Transverse colon (tissue), 4 donors: ENCODE measurements around the gene PSD. TPM values are rescaled to one million over a fixed set of nuclear protein-coding genes. Genes with fewer than 3 reads are reported as not detected.

Source experiments
- DNase-seq: peaks from one replicate; pipeline ENCODE4 v3.0.0-alpha.2; 2019
- H3K27ac ChIP-seq, 4 donors: fragments of 200-600 bp; sonication (generic); 2 replicates each; pipeline ENCODE4 v1.5.1; 2016 to 2018; ENCODE audit warnings: inconsistent platforms in 4 of 4
- H3K27me3 ChIP-seq: fragments of 200-600 bp; sonication (generic); 2 replicates; pipeline ENCODE4 v1.5.1; 2017; ENCODE audit warnings: inconsistent platforms
- H3K36me3 ChIP-seq, 4 donors: fragments of 200-600 bp; sonication (generic); 2 replicates each; pipeline ENCODE4 v1.5.1; 2017 to 2019; ENCODE audit warnings: inconsistent platforms in 4 of 4
- H3K4me1 ChIP-seq, 4 donors: fragments of 200-600 bp; sonication (generic); 2 replicates each; pipeline ENCODE4 v1.5.1; 2017 to 2020; ENCODE audit warnings: inconsistent platforms in 4 of 4
- H3K4me3 ChIP-seq, 4 donors: fragments of 200-600 bp; sonication (generic); 1 replicate in 1 of 4; 2 replicates in 3 of 4; pipeline versions ENCODE4 v1.5.1 to v1.6.1; 2017 to 2019; ENCODE audit warnings: inconsistent platforms in 4 of 4
- H3K9me3 ChIP-seq, 2 donors: fragments of 200-600 bp; sonication (generic); 2 replicates each; pipeline ENCODE4 v1.5.1; 2017 to 2019; ENCODE audit warnings: inconsistent platforms in 2 of 2
- CTCF ChIP-seq, 5 experiments: fragments of 200-600 bp in 3 of 5; fragments of 450-650 bp in 2 of 5; sonication (generic) in 3 of 5; IDR thresholded peaks; 1 replicate in 2 of 5; 2 replicates in 3 of 5; pipeline ENCODE4 v1.5.1; 2016 to 2017; ENCODE audit warnings: antibody characterized with exemption in 5 of 5, inconsistent platforms in 3 of 5, mild to moderate bottlenecking in 2 of 5, moderate library complexity in 1 of 5
- EP300 ChIP-seq: sonication (generic); formaldehyde crosslinking; IDR thresholded peaks from one replicate; pipeline ENCODE4 v1.6.1; 2017; ENCODE audit warnings: antibody characterized with exemption, low read depth
- POLR2A ChIP-seq: fragments of 450-650 bp; IDR thresholded peaks from one replicate; pipeline ENCODE4 v1.6.1; 2016; ENCODE audit warnings: antibody characterized with exemption, mild to moderate bottlenecking, moderate library complexity
- POLR2AphosphoS5 ChIP-seq, 3 donors: sonication (generic); formaldehyde crosslinking; IDR thresholded peaks; one replicate each; pipeline ENCODE4 v1.6.1; 2016; ENCODE audit warnings: antibody characterized with exemption in 3 of 3
- WGBS, 2 donors: methylation state at CpG; one replicate each; pipeline ENCODE4 v1.1.5; 2018; ENCODE audit warnings: low coverage in 1 of 2; 5-methylcytosine and 5-hydroxymethylcytosine counted together
- in situ Hi-C, 4 donors: fragments of 200-750 bp; cut with MboI; loops; one replicate each; pipeline versions ENCODE4 v1.15.0 to v1.15.1; 2017; ENCODE audit warnings: low sequenced_read_pairs in 3 of 4, low pct_ligation_motif_present in 1 of 4, low pct_unique_long_range_greater_than_20kb in 1 of 4
- intact Hi-C: fragments of 100-400 bp; cut with DNase I; formaldehyde crosslinking; loops from one replicate; pipeline ENCODE4 v1.15.1; 2023; ENCODE audit warnings: low total_unique reads
- total RNA-seq, 4 donors: library from RNA; depleted of rRNA; stranded (reverse); fragments of >200 nt; gene quantifications; one replicate each; pipeline ENCODE4 v1.1.0, GENCODE V29; 2016

Gene PSD
- total RNA-seq, 4 donors from 2014 or later, result 38.9 to 56.1 (median 49.4) TPM

DNA sequence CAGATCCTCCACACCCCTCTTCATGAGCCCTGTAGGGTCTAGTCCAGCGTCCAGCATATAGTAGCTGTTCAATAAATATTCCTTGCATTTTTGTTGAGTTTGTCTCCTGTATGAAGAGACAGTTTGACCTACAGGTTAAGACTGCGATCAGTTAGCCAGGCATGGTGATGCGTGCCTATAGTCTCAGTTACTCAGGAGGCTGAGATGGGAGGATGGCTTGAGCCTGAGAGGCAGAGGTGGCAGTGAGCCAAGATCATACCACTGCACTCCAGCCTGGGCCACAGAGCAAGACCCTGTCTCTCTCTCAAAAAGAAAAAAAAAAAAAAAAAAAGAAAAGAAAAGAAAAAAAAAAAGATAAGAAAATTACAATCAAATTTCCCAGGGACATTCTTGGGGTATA, 18.9 kb upstream of the PSD start:
- H3K4me1 ChIP-seq, result peaks cover 0 to 29% (median 5%) of the 10 kb centered on the region in 4 donors
- WGBS, 2 donors, result 100% methylated on average over 3 of the region's 3 CpGs; no CpG with 5 or more reads in 1 of the 2 donors
- H3K27ac ChIP-seq, result no peak overlapping the region
- H3K27me3 ChIP-seq, result peaks cover 23% of the 10 kb centered on the region
- no peaks in the 10 kb centered on the region for H3K9me3 ChIP-seq
- in situ Hi-C loops (no loop called here), intact Hi-C loops (no loop called here)
- TF ChIP-seq POLR2A (no peak), CTCF (IDR thresholded peaks at IDR 0.05) (no peak), EP300 (no peak), POLR2AphosphoS5 (IDR thresholded peaks at IDR 0.05) (no peak)
- H3K4me3 ChIP-seq, result no peak overlapping the region
- no peaks in the 10 kb centered on the region for H3K36me3 ChIP-seq
- no peak for DNase-seq

DNA sequence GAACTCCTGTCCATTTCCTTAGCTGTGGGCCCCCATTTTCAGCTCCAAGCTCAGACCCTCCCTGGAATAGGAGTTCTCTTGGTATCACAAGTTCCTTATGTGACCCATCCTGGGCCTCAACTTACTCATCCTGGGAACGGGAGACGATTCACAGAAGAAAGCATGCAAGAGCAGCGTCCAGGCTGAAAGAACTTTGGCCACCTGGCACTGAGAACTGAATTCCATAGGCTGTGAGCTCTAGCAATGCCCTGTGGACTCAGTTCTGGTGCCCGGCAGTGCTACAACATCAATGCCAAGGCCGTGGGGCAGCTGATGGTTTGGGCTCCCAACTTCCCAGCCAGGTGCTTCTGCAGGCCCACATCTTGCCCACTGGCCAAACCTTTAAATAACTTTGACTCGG, 17.7 kb upstream of the PSD start:
- Histone ChIP-seq H3K36me3 (no peaks in the 10 kb centered on the region), H3K4me1 (peaks cover 6 to 36% (median 13%) of the 10 kb centered on the region in 4 donors), H3K27me3 (peaks cover 23% of the 10 kb centered on the region), H3K4me3 (peak overlapping the region in 1 of 4 donors; percentile 28), H3K9me3 (no peaks in the 10 kb centered on the region), H3K27ac (no peak overlapping the region)
- intact Hi-C loops (no loop called here), in situ Hi-C loops (no loop called here)
- no peak for DNase-seq
- 76% methylated on average over 6 of the region's 6 CpGs; no CpG with 5 or more reads in 1 of the 2 donors for WGBS, 2 donors
- TF ChIP-seq CTCF (IDR thresholded peaks at IDR 0.05), result no peak
- TF ChIP-seq POLR2A, result no peak
- TF ChIP-seq EP300, result no peak
- TF ChIP-seq POLR2AphosphoS5 (IDR thresholded peaks at IDR 0.05), result no peak

- no peak for TF ChIP-seq CTCF (IDR thresholded peaks at IDR 0.05)
- no peak for TF ChIP-seq POLR2AphosphoS5 (IDR thresholded peaks at IDR 0.05)
- no peak for TF ChIP-seq EP300
- no peak for TF ChIP-seq POLR2A
- no peaks in the 10 kb centered on the region for H3K9me3 ChIP-seq
- intact Hi-C loops, result no loop called here
- H3K36me3 ChIP-seq, result no peaks in the 10 kb centered on the region
- H3K4me1 ChIP-seq, result peaks cover 7 to 37% (median 14%) of the 10 kb centered on the region in 4 donors
- peaks cover 23% of the 10 kb centered on the region for H3K27me3 ChIP-seq
- H3K27ac ChIP-seq, result peak overlapping the region; percentile 31 to 51 (median 42)
- WGBS, 2 donors, result 20% methylated on average over 3 to 12 of the region's 14 CpGs
- H3K4me3 ChIP-seq, result peak overlapping the region in 2 of 4 donors; percentile 9 to 28
- DNase-seq, result no peak
- in situ Hi-C loops, result no loop called here
These were observed 17.1 kb upstream of the PSD start for GRCh38 chr10:102435529-102436233.

DNA sequence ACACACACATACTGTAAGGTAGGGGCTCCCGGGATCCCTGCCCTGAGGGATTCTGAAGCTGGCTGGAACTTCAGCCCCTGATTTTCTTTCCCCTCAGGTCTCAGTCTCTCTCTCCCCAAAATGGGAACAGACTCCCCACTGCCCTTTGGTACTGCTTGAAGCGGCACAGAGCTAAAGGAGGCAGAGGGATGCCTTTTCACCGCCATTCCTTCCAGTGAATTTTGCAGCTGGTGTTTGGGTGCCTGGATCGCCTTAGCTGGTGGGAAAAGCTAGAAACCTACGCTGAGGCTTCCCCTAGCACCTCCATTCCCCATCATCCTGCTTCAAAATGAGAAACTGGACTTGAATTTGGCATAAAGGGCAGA, 16.5 kb upstream of the PSD start:
- WGBS, 2 donors, result 40 to 71% methylated on average over 1 to 5 of the region's 5 CpGs
- Histone ChIP-seq H3K27ac (peak overlapping the region; percentile 31 to 51 (median 42)), H3K4me1 (peaks cover 7 to 37% (median 14%) of the 10 kb centered on the region in 4 donors), H3K27me3 (peaks cover 23% of the 10 kb centered on the region), H3K9me3 (no peaks in the 10 kb centered on the region), H3K36me3 (no peaks in the 10 kb centered on the region), H3K4me3 (peak overlapping the region in 2 of 4 donors; percentile 9 to 28)
- intact Hi-C loops, result no loop called here
- no peak for DNase-seq
- no peak for TF ChIP-seq POLR2AphosphoS5 (IDR thresholded peaks at IDR 0.05)
- no peak for TF ChIP-seq CTCF (IDR thresholded peaks at IDR 0.05)
- no peak for TF ChIP-seq EP300
- TF ChIP-seq POLR2A, result no peak
- in situ Hi-C loops, result no loop called here
